ENCODE results near the gene GOLGA8N. TPM values are rescaled to one million over a fixed set of nuclear protein-coding genes. Genes with fewer than 3 reads are reported as not detected.

GOLGA8N gene
- total and polyA plus RNA-seq, 5 experiments from 2014 or later, result 0.17 to 14.4 (median 6.5) TPM; not detected in 1

Other genes with a start within 250 kb of the GOLGA8N start
- gene GOLGA8K, start 190.2 kb upstream of the GOLGA8N start, total RNA-seq, result 1 to 10 TPM in 1 of 2 experiments, under 1 TPM in 1; 0.49 to 1.9 TPM
- gene GOLGA8K, start 190.2 kb upstream of the GOLGA8N start, polyA plus RNA-seq, result not detected
- 1 to 10 TPM; 1.3 to 3.3 TPM for gene GOLGA8O, start 137.8 kb upstream of the GOLGA8N start, total RNA-seq
- gene GOLGA8O, start 137.8 kb upstream of the GOLGA8N start, polyA plus RNA-seq, result not detected
- 1 to 10 TPM; 2.7 to 5.4 TPM for gene ARHGAP11A, start 22.0 kb downstream of the GOLGA8N start, total RNA-seq
- 1 to 10 TPM in 2 of 3 donors, under 1 TPM in 1; 0.90 to 2.5 (median 2.0) TPM for gene ARHGAP11A, start 22.0 kb downstream of the GOLGA8N start, polyA plus RNA-seq
- not detected for gene SCG5, start 48.3 kb downstream of the GOLGA8N start, total RNA-seq
- gene SCG5, start 48.3 kb downstream of the GOLGA8N start, polyA plus RNA-seq, result not detected
- gene GREM1, start 124.5 kb downstream of the GOLGA8N start, total RNA-seq, result not detected
- gene GREM1, start 124.5 kb downstream of the GOLGA8N start, polyA plus RNA-seq, result not detected

Data from naive thymus-derived CD8-positive, alpha-beta T cell (primary cell).